ENCODE results near the gene KLHL33.

DNA sequence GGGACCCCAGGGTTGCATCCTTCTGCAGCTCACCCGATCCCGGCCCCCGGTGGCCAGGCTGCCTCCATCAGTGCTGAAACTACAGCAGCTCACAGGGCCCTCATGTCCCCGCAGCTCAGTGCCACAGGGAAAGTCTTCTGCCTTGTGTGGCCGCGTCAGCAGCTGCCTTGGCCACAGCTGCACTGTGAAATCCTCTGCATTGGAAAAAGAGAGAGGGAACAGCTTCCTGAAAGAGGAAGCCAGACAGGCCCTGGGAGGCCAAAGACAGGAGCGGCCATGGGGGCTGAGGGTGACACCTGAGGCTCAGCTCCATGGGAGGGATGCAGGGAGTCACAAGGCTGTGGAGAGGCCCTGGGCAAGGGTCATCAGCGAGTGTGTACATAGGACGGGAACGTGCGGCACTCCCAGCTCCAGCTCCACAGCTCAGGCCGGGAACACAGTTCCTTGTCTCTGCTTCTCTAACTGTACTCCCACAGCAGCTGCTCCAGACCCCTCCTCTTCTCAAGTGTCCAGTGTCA is 59.8 kb downstream of the KLHL33 start:
- no peak for TF ChIP-seq SIN3A (IDR thresholded peaks at IDR 0.05; ENCODE audit: borderline replicate concordance, insufficient read depth, low read length)
- TF ChIP-seq, protein P1, sequence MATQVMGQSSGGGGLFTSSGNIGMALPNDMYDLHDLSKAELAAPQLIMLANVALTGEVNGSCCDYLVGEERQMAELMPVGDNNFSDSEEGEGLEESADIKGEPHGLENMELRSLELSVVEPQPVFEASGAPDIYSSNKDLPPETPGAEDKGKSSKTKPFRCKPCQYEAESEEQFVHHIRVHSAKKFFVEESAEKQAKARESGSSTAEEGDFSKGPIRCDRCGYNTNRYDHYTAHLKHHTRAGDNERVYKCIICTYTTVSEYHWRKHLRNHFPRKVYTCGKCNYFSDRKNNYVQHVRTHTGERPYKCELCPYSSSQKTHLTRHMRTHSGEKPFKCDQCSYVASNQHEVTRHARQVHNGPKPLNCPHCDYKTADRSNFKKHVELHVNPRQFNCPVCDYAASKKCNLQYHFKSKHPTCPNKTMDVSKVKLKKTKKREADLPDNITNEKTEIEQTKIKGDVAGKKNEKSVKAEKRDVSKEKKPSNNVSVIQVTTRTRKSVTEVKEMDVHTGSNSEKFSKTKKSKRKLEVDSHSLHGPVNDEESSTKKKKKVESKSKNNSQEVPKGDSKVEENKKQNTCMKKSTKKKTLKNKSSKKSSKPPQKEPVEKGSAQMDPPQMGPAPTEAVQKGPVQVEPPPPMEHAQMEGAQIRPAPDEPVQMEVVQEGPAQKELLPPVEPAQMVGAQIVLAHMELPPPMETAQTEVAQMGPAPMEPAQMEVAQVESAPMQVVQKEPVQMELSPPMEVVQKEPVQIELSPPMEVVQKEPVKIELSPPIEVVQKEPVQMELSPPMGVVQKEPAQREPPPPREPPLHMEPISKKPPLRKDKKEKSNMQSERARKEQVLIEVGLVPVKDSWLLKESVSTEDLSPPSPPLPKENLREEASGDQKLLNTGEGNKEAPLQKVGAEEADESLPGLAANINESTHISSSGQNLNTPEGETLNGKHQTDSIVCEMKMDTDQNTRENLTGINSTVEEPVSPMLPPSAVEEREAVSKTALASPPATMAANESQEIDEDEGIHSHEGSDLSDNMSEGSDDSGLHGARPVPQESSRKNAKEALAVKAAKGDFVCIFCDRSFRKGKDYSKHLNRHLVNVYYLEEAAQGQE (IDR thresholded peaks at IDR 0.05; ENCODE audit: insufficient read depth in 1 of 2, low read depth in 2 of 2, low read length in 2 of 2), result no peak
- TF ChIP-seq POLR2AphosphoS5 (IDR thresholded peaks at IDR 0.05; ENCODE audit: low read depth, low read length), result no peak
- no peak for TF ChIP-seq TAF1 (IDR thresholded peaks at IDR 0.05; ENCODE audit: borderline replicate concordance, insufficient read depth, low read length)

Data from PFSK-1 (cell line).